PC-9 (cell line): ENCODE results near the gene ATG4A. TPM values are rescaled to one million over a fixed set of nuclear protein-coding genes. Genes with fewer than 3 reads are reported as not detected.

Experiments
- BruUV-seq: library from RNA; stranded (reverse); fragments of 400-500 nt; replicated peaks from 2 replicates; lab custom pipeline; 2021; lab: Mats Ljungman, UMichigan
- CTCF ChIA-PET: fragments of 300-600 bp; sonication (Branson Sonifier 250); formaldehyde crosslinking; loops from one replicate; lab custom pipeline; 2022; ENCODE audit warnings: antibody characterized with exemption; lab: Charles Lee
- POLR2A ChIA-PET: fragments of 300-600 bp; sonication (Branson Sonifier 250); formaldehyde crosslinking; loops from one replicate; lab custom pipeline; 2022; ENCODE audit warnings: antibody characterized with exemption; ENCODE audit not compliant: unreplicated experiment; lab: Charles Lee
- DNase-seq, 2 experiments: peaks; one replicate each; pipeline versions ENCODE4 v3.0.0 to v3.0.0-alpha.2; 2015 to 2022; ENCODE audit warnings: mixed read lengths in 1 of 2
- H2AFZ ChIP-seq: fragments of 200-600 bp; sonication (generic); 2 replicates; pipeline ENCODE4 v1.8.1; 2017; ENCODE audit warnings: antibody characterized with exemption
- H3F3A ChIP-seq: fragments of 200-600 bp; sonication (generic); 2 replicates; pipeline ENCODE4 v1.8.1; 2017; ENCODE audit warnings: antibody characterized with exemption, mild to moderate bottlenecking, low read depth; ENCODE audit not compliant: insufficient read depth
- H3K27ac ChIP-seq: fragments of 200-600 bp; sonication (generic); 2 replicates; pipeline ENCODE4 v1.6.1; 2016; ENCODE audit warnings: mixed run types
- H3K27me3 ChIP-seq: fragments of 200-600 bp; sonication (generic); 2 replicates; pipeline ENCODE4 v1.6.1; 2016; ENCODE audit warnings: low read depth, mixed run types; ENCODE audit not compliant: insufficient read depth
- H3K36me3 ChIP-seq: fragments of 200-600 bp; sonication (generic); 2 replicates; pipeline ENCODE4 v1.6.1; 2016; ENCODE audit warnings: low read depth, mixed run types
- H3K4me1 ChIP-seq: fragments of 200-600 bp; sonication (generic); replicated peaks from 2 replicates; pipeline ENCODE4 v1.6.1; 2016; ENCODE audit warnings: mixed run types; ENCODE audit not compliant: insufficient read depth
- H3K4me2 ChIP-seq: fragments of 200-600 bp; sonication (generic); 2 replicates; pipeline ENCODE4 v1.6.1; 2017; ENCODE audit warnings: mixed run types
- H3K4me3 ChIP-seq: fragments of 200-600 bp; sonication (generic); 2 replicates; pipeline ENCODE4 v1.6.1; 2016; ENCODE audit warnings: mixed run types
- H3K79me2 ChIP-seq: fragments of 200-600 bp; sonication (generic); 2 replicates; pipeline ENCODE4 v1.6.1; 2017; ENCODE audit warnings: low read depth, mixed run types
- H3K9me2 ChIP-seq: fragments of 200-600 bp; sonication (generic); 2 replicates; pipeline ENCODE4 v1.8.1; 2017; ENCODE audit warnings: mild to moderate bottlenecking; ENCODE audit not compliant: insufficient read depth
- H3K9me3 ChIP-seq: fragments of 200-600 bp; sonication (generic); 2 replicates; pipeline ENCODE4 v1.8.1; 2016; ENCODE audit warnings: low read depth; ENCODE audit not compliant: insufficient read depth
- H4K20me1 ChIP-seq: fragments of 200-600 bp; sonication (generic); 2 replicates; pipeline ENCODE4 v1.8.1; 2017; ENCODE audit not compliant: insufficient read depth
- CTCF ChIP-seq: fragments of 200-600 bp; sonication (generic); conservative IDR thresholded peaks from 2 replicates; pipeline ENCODE4 v1.6.1; 2017; ENCODE audit warnings: mixed run types, antibody characterized with exemption, mild to moderate bottlenecking, moderate library complexity
- EZH2 ChIP-seq: fragments of 200-600 bp; sonication (generic); IDR thresholded peaks from 2 replicates; pipeline ENCODE4 v1.8.0; 2017; ENCODE audit warnings: antibody characterized with exemption, low read depth
- intact Hi-C: fragments of 100-400 bp; cut with micrococcal nuclease; formaldehyde crosslinking; loops from one replicate; pipeline ENCODE4 v1.10.0; 2022; ENCODE audit not compliant: unreplicated experiment
- total RNA-seq: library from RNA; stranded (reverse); gene quantifications from 2 replicates; pipeline ENCODE4 v1.2.3, GENCODE V29; 2021

Gene ATG4A
- total RNA-seq, 1 experiment from 2014 or later: 9.6 TPM

- H3K79me2 ChIP-seq: no peaks in the 10 kb centered on the region
- POLR2A ChIA-PET: no interaction called here
- H3F3A ChIP-seq: no peaks in the 10 kb centered on the region
- H3K9me2 ChIP-seq: no peaks in the 10 kb centered on the region; the same call in 1 of the 2 replicates
- no peak overlapping the region for H3K4me3 ChIP-seq
- intact Hi-C loops: no loop called here
- H3K36me3 ChIP-seq: no peaks in the 10 kb centered on the region
- no peak overlapping the region for H3K4me2 ChIP-seq
- H3K9me3 ChIP-seq: no peaks in the 10 kb centered on the region
- no peak overlapping the region for H3K27ac ChIP-seq
- no peaks in the 10 kb centered on the region for H3K27me3 ChIP-seq
- BruUV-seq: no TSS peak
- H4K20me1 ChIP-seq: no peaks in the 10 kb centered on the region
- CTCF ChIA-PET: no interaction called here
- no peaks in the 10 kb centered on the region for H3K4me1 ChIP-seq
- TF ChIP-seq EZH2 (no peak), CTCF (no peak)
- no peak for DNase-seq
- H2AFZ ChIP-seq: no peak overlapping the region
These were observed 56.9 kb downstream of the ATG4A start for GRCh38 chrX:108148524-108148923.

- no peak for TF ChIP-seq EZH2
- no peak for TF ChIP-seq CTCF
- Histone ChIP-seq H3F3A (no peaks in the 10 kb centered on the region), H3K27ac (no peak overlapping the region), H4K20me1 (no peaks in the 10 kb centered on the region), H3K9me3 (no peaks in the 10 kb centered on the region), H2AFZ (no peak overlapping the region), H3K36me3 (no peaks in the 10 kb centered on the region), H3K4me1 (no peaks in the 10 kb centered on the region), H3K4me3 (no peak overlapping the region), H3K9me2 (peaks cover 3% of the 10 kb centered on the region; the same call in 1 of the 2 replicates), H3K4me2 (no peak overlapping the region), H3K27me3 (no peaks in the 10 kb centered on the region), H3K79me2 (no peaks in the 10 kb centered on the region)
- POLR2A ChIA-PET: no interaction called here
- CTCF ChIA-PET: no interaction called here
- intact Hi-C loops: no loop called here
- BruUV-seq: no TSS peak
- no peak for DNase-seq
These were observed 64.5 kb downstream of the ATG4A start for GRCh38 chrX:108156082-108156481.

- Histone ChIP-seq H4K20me1 (no peaks in the 10 kb centered on the region), H3K36me3 (no peaks in the 10 kb centered on the region), H3K9me2 (0 out of 2 replicates have a peak, but pooled peaks cover 3% of the 10 kb centered on the region), H3K79me2 (no peaks in the 10 kb centered on the region), H3K4me1 (no peaks in the 10 kb centered on the region), H3F3A (no peaks in the 10 kb centered on the region), H3K4me3 (no peak overlapping the region), H2AFZ (no peak overlapping the region), H3K27me3 (no peaks in the 10 kb centered on the region), H3K9me3 (no peaks in the 10 kb centered on the region), H3K4me2 (no peak overlapping the region), H3K27ac (no peak overlapping the region)
- intact Hi-C loops: no loop called here
- POLR2A ChIA-PET: no interaction called here
- CTCF ChIA-PET: no interaction called here
- TF ChIP-seq EZH2: no peak
- DNase-seq: no peak
- no TSS peak for BruUV-seq
These were observed 65.4 kb downstream of the ATG4A start for GRCh38 chrX:108156934-108157466.

GRCh38 chrX:108157628-108158027, 66.0 kb downstream of the ATG4A start:
- intact Hi-C loops: no loop called here
- 0 out of 2 replicates have a peak, but pooled peaks cover 3% of the 10 kb centered on the region for H3K9me2 ChIP-seq
- POLR2A ChIA-PET: no interaction called here
- H3K27me3 ChIP-seq: no peaks in the 10 kb centered on the region
- DNase-seq: no peak
- no peak overlapping the region for H3K27ac ChIP-seq
- H3K4me2 ChIP-seq: no peak overlapping the region
- no peak overlapping the region for H2AFZ ChIP-seq
- no peaks in the 10 kb centered on the region for H3F3A ChIP-seq
- no peaks in the 10 kb centered on the region for H3K79me2 ChIP-seq
- CTCF ChIA-PET: no interaction called here
- no TSS peak for BruUV-seq
- no peaks in the 10 kb centered on the region for H4K20me1 ChIP-seq
- H3K4me1 ChIP-seq: no peaks in the 10 kb centered on the region
- H3K4me3 ChIP-seq: no peak overlapping the region
- H3K9me3 ChIP-seq: no peaks in the 10 kb centered on the region
- H3K36me3 ChIP-seq: no peaks in the 10 kb centered on the region
- no peak for TF ChIP-seq EZH2
- no peak for TF ChIP-seq CTCF
